B cell (primary cell): ENCODE data around the gene DEPDC4. TPM values are rescaled to one million over a fixed set of nuclear protein-coding genes. Genes with fewer than 3 reads are reported as not detected.

Source experiments
- ATAC-seq: fragments of 200-7000 bp; cut with Tn5 transposase; one replicate; pipeline ENCODE4 v1.10.0; 2021; ENCODE audit warnings: low read depth, mild to moderate bottlenecking, moderate number of reproducible peaks, moderate library complexity
- CTCF ChIA-PET: fragments of 350-600 bp; sonication (Branson Sonifier 250); formaldehyde crosslinking; loops from one replicate; lab custom pipeline; 2021; ENCODE audit warnings: antibody characterized with exemption, inconsistent platforms; lab: Charles Lee
- POLR2A ChIA-PET: fragments of 350-600 bp; sonication (Branson Sonifier 250); formaldehyde crosslinking; loops from one replicate; lab custom pipeline; 2021; ENCODE audit warnings: antibody characterized with exemption; lab: Charles Lee
- DNase-seq: peaks from one replicate; pipeline ENCODE4 v3.0.0; 2013
- H2AFZ ChIP-seq: 2 replicates; pipeline ENCODE4 v1.6.1; 2012; ENCODE audit warnings: mild to moderate bottlenecking, low read depth, low read length; ENCODE audit not compliant: insufficient read depth, poor library complexity, severe bottlenecking
- H3K27ac ChIP-seq, 2 donors: 1 replicate in 1 of 2; 2 replicates in 1 of 2; pipeline ENCODE4 v1.5.1; 2012 to 2013; ENCODE audit warnings: low read length in 2 of 2, mild to moderate bottlenecking in 2 of 2, moderate library complexity in 1 of 2
- H3K27me3 ChIP-seq, 4 experiments: fragments of 200-600 bp in 1 of 4; sonication (generic) in 1 of 4; replicated peaks in 1 of 4; 1 replicate in 2 of 4; 2 replicates in 2 of 4; pipeline versions ENCODE4 v1.6.1 to v1.7.0; 2013 to 2016; ENCODE audit warnings: low read length in 3 of 4, mild to moderate bottlenecking in 2 of 4, mixed read lengths in 1 of 4, moderate library complexity in 1 of 4; ENCODE audit not compliant: insufficient read depth in 4 of 4, control insufficient read depth in 3 of 4; ENCODE audit errors: control extremely low read depth in 1 of 4
- H3K36me3 ChIP-seq, 2 experiments: replicated peaks in 1 of 2; 1 replicate in 1 of 2; 2 replicates in 1 of 2; pipeline versions ENCODE4 v1.6.1 to v1.7.1; 2013; ENCODE audit warnings: low read length in 1 of 2; ENCODE audit not compliant: insufficient read depth in 2 of 2, control insufficient read depth in 1 of 2; ENCODE audit errors: control extremely low read depth in 1 of 2, extremely low read depth in 1 of 2
- H3K4me1 ChIP-seq, 2 donors: fragments of 200-600 bp in 1 of 2; sonication (generic) in 1 of 2; 1 replicate in 1 of 2; 2 replicates in 1 of 2; pipeline versions ENCODE4 v1.5.1 to v1.6.1; 2013 to 2017; ENCODE audit warnings: low read length in 2 of 2; ENCODE audit not compliant: control insufficient read depth in 2 of 2, insufficient read depth in 2 of 2
- H3K4me2 ChIP-seq: replicated peaks from 2 replicates; pipeline ENCODE3; 2012; ENCODE audit warnings: mild to moderate bottlenecking, low read depth, low read length; ENCODE audit not compliant: poor library complexity, severe bottlenecking
- H3K4me3 ChIP-seq, 5 experiments: fragments of 200-600 bp in 1 of 5; sonication (generic) in 1 of 5; 1 replicate in 3 of 5; 2 replicates in 2 of 5; pipeline versions ENCODE4 v1.5.1 to v1.7.0; 2011 to 2016; ENCODE audit warnings: low read length in 4 of 5, mild to moderate bottlenecking in 4 of 5, low read depth in 2 of 5, control low read depth in 1 of 5, moderate library complexity in 1 of 5; ENCODE audit not compliant: insufficient read depth in 1 of 5; ENCODE audit errors: control extremely low read depth in 1 of 5, extremely low read depth in 1 of 5
- H3K79me2 ChIP-seq: fragments of 200-600 bp; sonication (generic); one replicate; pipeline ENCODE4 v1.6.0; 2016; ENCODE audit warnings: low read length; ENCODE audit not compliant: control insufficient read depth, insufficient read depth
- H3K9ac ChIP-seq: fragments of 200-600 bp; sonication (generic); 2 replicates; pipeline ENCODE4 v1.6.1; 2017; ENCODE audit warnings: mild to moderate bottlenecking, low read length, moderate library complexity
- H3K9me3 ChIP-seq, 3 donors: one replicate each; pipeline versions ENCODE4 v1.6.1 to v1.7.1; 2013; ENCODE audit warnings: low read length in 2 of 3; ENCODE audit not compliant: control insufficient read depth in 2 of 3, insufficient read depth in 1 of 3; ENCODE audit errors: control extremely low read depth in 1 of 3
- H4K20me1 ChIP-seq: 2 replicates; pipeline ENCODE4 v1.6.0; 2012; ENCODE audit warnings: mild to moderate bottlenecking, low read length; ENCODE audit not compliant: insufficient read depth, control insufficient read depth, poor library complexity, severe bottlenecking
- H3K27ac Mint-ChIP-seq: one replicate; pipeline ENCODE4 v1.8.0; 2021; ENCODE audit warnings: mixed read lengths
- H3K27me3 Mint-ChIP-seq: one replicate; pipeline ENCODE4 v1.8.0; 2021; ENCODE audit warnings: mixed read lengths
- H3K4me1 Mint-ChIP-seq: one replicate; pipeline ENCODE4 v1.8.0; 2021; ENCODE audit warnings: mixed read lengths
- H3K4me3 Mint-ChIP-seq: one replicate; pipeline ENCODE4 v1.8.0; 2021; ENCODE audit warnings: mixed read lengths
- H3K9me3 Mint-ChIP-seq: one replicate; pipeline ENCODE4 v1.8.0; 2022; ENCODE audit warnings: mixed read lengths; ENCODE audit not compliant: insufficient read depth
- CTCF ChIP-seq: fragments of 200-600 bp; IDR thresholded peaks from one replicate; pipeline ENCODE4 v1.8.0; 2022; ENCODE audit warnings: antibody characterized with exemption, mild to moderate bottlenecking
- EZH2 ChIP-seq: IDR thresholded peaks from 2 replicates; pipeline ENCODE4 v1.6.1; 2012; ENCODE audit warnings: borderline replicate concordance, low read depth, mild to moderate bottlenecking, moderate library complexity, low read length; ENCODE audit not compliant: insufficient read depth, poor library complexity, severe bottlenecking
- WGBS: methylation state at CpG from one replicate; pipeline ENCODE4 v1.1.5; 2013; ENCODE audit warnings: missing lambda C conversion rate; ENCODE audit not compliant: insufficient coverage; 5-methylcytosine and 5-hydroxymethylcytosine counted together
- intact Hi-C: fragments of 100-400 bp; cut with micrococcal nuclease; formaldehyde crosslinking; loops from one replicate; pipeline ENCODE4 v1.10.0; 2022
- polyA plus RNA-seq: library from polyadenylated mRNA; depleted of rRNA; stranded (reverse); fragments of >200 nt; gene quantifications from 2 replicates; pipeline ENCODE4 v1.2.3, GENCODE V29; 2012
- total RNA-seq, 2 donors: library from RNA; stranded (reverse); fragments of 120-200 nt in 1 of 2; gene quantifications; 1 replicate in 1 of 2; 2 replicates in 1 of 2; pipeline versions ENCODE4 v1.2.3 to v1.2.4, GENCODE V29; 2013 to 2022

DEPDC4 gene
- total and polyA plus RNA-seq, 2 donors (not counting 1 experiment from before 2014, with no cell fraction given): 1.2 to 1.8 TPM

- Mint-ChIP-seq H3K27ac (no peak overlapping the region), H3K9me3 (no peaks in the 10 kb centered on the region), H3K27me3 (no peaks in the 10 kb centered on the region), H3K4me1 (no peaks in the 10 kb centered on the region), H3K4me3 (no peak overlapping the region)
- intact Hi-C loops: no loop called here
- ChIA-PET CTCF (no interaction called here), POLR2A (no interaction called here)
- H2AFZ ChIP-seq: no peak overlapping the region
- H3K9ac ChIP-seq: no peak overlapping the region
- no peak for DNase-seq
- TF ChIP-seq EZH2: no peak
- TF ChIP-seq CTCF: no peak
- H3K9me3 ChIP-seq: no peaks in the 10 kb centered on the region
- no peak overlapping the region for H3K4me2 ChIP-seq
- no peak overlapping the region for H3K4me3 ChIP-seq
- no peaks in the 10 kb centered on the region for H3K79me2 ChIP-seq
- no peaks in the 10 kb centered on the region for H3K27me3 ChIP-seq
- H3K27ac ChIP-seq: no peak overlapping the region
- no peaks in the 10 kb centered on the region for H4K20me1 ChIP-seq
- H3K36me3 ChIP-seq: no peaks in the 10 kb centered on the region
- H3K4me1 ChIP-seq: no peaks in the 10 kb centered on the region
- 50% methylated on average over 2 of the region's 5 CpGs for WGBS
- no peak for ATAC-seq
Measured at GRCh38 chr12:100243137-100243536, 23.7 kb downstream of the DEPDC4 start.

GRCh38 chr12:100239589-100239988 is 27.3 kb downstream of the DEPDC4 start:
- no peak overlapping the region for H3K4me3 Mint-ChIP-seq
- CTCF ChIA-PET: no interaction called here
- intact Hi-C loops: no loop called here

More at GRCh38 chr12:100239589-100239988, 27.3 kb downstream of the DEPDC4 start:
- H3K27ac ChIP-seq: no peak overlapping the region
- no peaks in the 10 kb centered on the region for H3K4me1 ChIP-seq
- H3K36me3 ChIP-seq: no peaks in the 10 kb centered on the region
- H3K9me3 ChIP-seq: no peaks in the 10 kb centered on the region
- no peak overlapping the region for H2AFZ ChIP-seq
- ATAC-seq (no peak), DNase-seq (no peak)
- WGBS: 86% methylated on average over 1 of the region's 1 CpG
- no peak overlapping the region for H3K4me3 ChIP-seq
- Mint-ChIP-seq H3K27ac (no peak overlapping the region), H3K27me3 (no peaks in the 10 kb centered on the region), H3K4me1 (no peaks in the 10 kb centered on the region), H3K9me3 (no peaks in the 10 kb centered on the region)
- no peaks in the 10 kb centered on the region for H3K27me3 ChIP-seq
- POLR2A ChIA-PET: no interaction called here
- no peak overlapping the region for H3K4me2 ChIP-seq
- no peaks in the 10 kb centered on the region for H3K79me2 ChIP-seq
- H4K20me1 ChIP-seq: no peaks in the 10 kb centered on the region
- no peak for TF ChIP-seq EZH2
- no peak for TF ChIP-seq CTCF
- no peak overlapping the region for H3K9ac ChIP-seq
